Common myeloid progenitor, CD34-positive (primary cell): ENCODE measurements around the gene PLPP1.

Experiments used
- CTCF ChIA-PET: fragments of 350-600 bp; sonication (Branson Sonifier 250); formaldehyde crosslinking; loops from one replicate; lab custom pipeline; 2021; ENCODE audit warnings: antibody characterized with exemption; lab: Charles Lee
- POLR2A ChIA-PET: fragments of 350-600 bp; sonication (Branson Sonifier 250); formaldehyde crosslinking; loops from one replicate; lab custom pipeline; 2021; ENCODE audit warnings: antibody characterized with exemption; lab: Charles Lee
- DNase-seq, 3 donors: peaks; one replicate each; pipeline versions ENCODE4 v3.0.0 to v3.0.0-alpha.2; 2013
- H3K27ac ChIP-seq, 2 experiments: 1 replicate in 1 of 2; 2 replicates in 1 of 2; pipeline ENCODE4 v1.7.0; 2013; ENCODE audit warnings: inconsistent platforms in 2 of 2, low read length in 2 of 2, mild to moderate bottlenecking in 2 of 2, low read depth in 1 of 2, moderate library complexity in 1 of 2; ENCODE audit not compliant: severe bottlenecking in 2 of 2, insufficient read depth in 1 of 2, poor library complexity in 1 of 2
- H3K27me3 ChIP-seq, 5 experiments: replicated peaks in 2 of 5; 1 replicate in 3 of 5; 2 replicates in 2 of 5; pipeline versions ENCODE4 v1.6.1 to v1.7.0; 2013; ENCODE audit warnings: low read length in 4 of 5, mild to moderate bottlenecking in 2 of 5, moderate library complexity in 2 of 5, inconsistent platforms in 1 of 5; ENCODE audit not compliant: insufficient read depth in 5 of 5, control insufficient read depth in 4 of 5
- H3K36me3 ChIP-seq, 4 experiments: 1 replicate in 2 of 4; 2 replicates in 2 of 4; pipeline versions ENCODE4 v1.6.1 to v1.7.0; 2013; ENCODE audit warnings: low read length in 3 of 4, control low read depth in 1 of 4, mild to moderate bottlenecking in 1 of 4; ENCODE audit not compliant: control insufficient read depth in 4 of 4, insufficient read depth in 4 of 4
- H3K4me1 ChIP-seq, 4 experiments: 1 replicate in 3 of 4; 2 replicates in 1 of 4; pipeline versions ENCODE4 v1.6.1 to v1.7.1; 2013; ENCODE audit warnings: low read length in 3 of 4, mild to moderate bottlenecking in 3 of 4, control low read depth in 1 of 4, inconsistent platforms in 1 of 4, moderate library complexity in 1 of 4; ENCODE audit not compliant: control insufficient read depth in 4 of 4, insufficient read depth in 4 of 4; ENCODE audit errors: control extremely low read depth in 1 of 4
- H3K4me3 ChIP-seq, 7 experiments: 1 replicate in 4 of 7; 2 replicates in 3 of 7; pipeline versions ENCODE4 v1.5.1 to v1.7.0; 2013; ENCODE audit warnings: mild to moderate bottlenecking in 7 of 7, low read length in 6 of 7, moderate library complexity in 6 of 7, inconsistent platforms in 2 of 7, low read depth in 2 of 7, control low read depth in 1 of 7; ENCODE audit not compliant: insufficient read depth in 4 of 7, control insufficient read depth in 1 of 7; ENCODE audit errors: extremely low read depth in 1 of 7
- H3K9me3 ChIP-seq, 5 experiments: 1 replicate in 4 of 5; 2 replicates in 1 of 5; pipeline versions ENCODE4 v1.6.1 to v1.7.1; 2013; ENCODE audit warnings: low read length in 4 of 5, mild to moderate bottlenecking in 2 of 5, inconsistent platforms in 1 of 5, low read depth in 1 of 5, moderate library complexity in 1 of 5; ENCODE audit not compliant: control insufficient read depth in 4 of 5, insufficient read depth in 2 of 5; ENCODE audit errors: control extremely low read depth in 1 of 5
- WGBS: methylation state at CpG from one replicate; pipeline ENCODE4 v1.1.5; 2013; ENCODE audit not compliant: insufficient coverage; 5-methylcytosine and 5-hydroxymethylcytosine counted together

Gene PLPP1

GRCh38 chr5:55523293-55523692, 11.5 kb downstream of the PLPP1 start:
- POLR2A ChIA-PET: interaction anchor here (0.6 kb wide), 1 partner anchor 779 kb away, joined by 3 read pairs; no protein-coding TSS in a partner anchor
- CTCF ChIA-PET: interaction anchor here (1.1 kb wide), 1 partner anchor 313 kb away, joined by 3 read pairs; no protein-coding TSS in a partner anchor
- WGBS: 100% methylated on average over 1 of the region's 2 CpGs
- peaks cover 0 to 4% (median 2%) of the 10 kb centered on the region in 5 experiments for H3K27me3 ChIP-seq
- H3K9me3 ChIP-seq: no peaks in the 10 kb centered on the region
- no peak for DNase-seq
- no peaks in the 10 kb centered on the region for H3K4me1 ChIP-seq
- H3K4me3 ChIP-seq: no peak overlapping the region
- no peaks in the 10 kb centered on the region for H3K36me3 ChIP-seq
- no peak overlapping the region for H3K27ac ChIP-seq

GRCh38 chr5:55521881-55522280, 12.9 kb downstream of the PLPP1 start:
- no peak overlapping the region for H3K4me3 ChIP-seq
- ChIA-PET CTCF (interaction anchor here (0.7 kb wide), 1 partner anchor 1747 kb away, joined by 3 read pairs; no protein-coding TSS in a partner anchor), POLR2A (no interaction called here)
- no peaks in the 10 kb centered on the region for H3K9me3 ChIP-seq
- no peak overlapping the region for H3K27ac ChIP-seq
- WGBS: 84% methylated on average over 3 of the region's 5 CpGs
- no peaks in the 10 kb centered on the region for H3K4me1 ChIP-seq
- H3K36me3 ChIP-seq: no peaks in the 10 kb centered on the region
- no peak for DNase-seq
- H3K27me3 ChIP-seq: peaks cover 0 to 3% (median 0%) of the 10 kb centered on the region in 5 experiments

- H3K36me3 ChIP-seq: no peaks in the 10 kb centered on the region
- no peaks in the 10 kb centered on the region for H3K27me3 ChIP-seq
- H3K27ac ChIP-seq: no peak overlapping the region
- no peak overlapping the region for H3K4me3 ChIP-seq
- H3K9me3 ChIP-seq: peaks cover 0 to 2% (median 0%) of the 10 kb centered on the region in 5 experiments
- DNase-seq: no peak
- POLR2A ChIA-PET: interaction anchor here (0.6 kb wide), 1 partner anchor 10 kb away, joined by 3 read pairs; no protein-coding TSS in a partner anchor
- CTCF ChIA-PET: no interaction called here
- H3K4me1 ChIP-seq: no peaks in the 10 kb centered on the region
- WGBS: 100% methylated on average over 2 of the region's 2 CpGs
These were observed 14.5 kb downstream of the PLPP1 start for GRCh38 chr5:55520117-55520839.

- peaks cover 0 to 2% (median 0%) of the 10 kb centered on the region in 5 experiments for H3K9me3 ChIP-seq
- ChIA-PET CTCF (no interaction called here), POLR2A (no interaction called here)
- no peaks in the 10 kb centered on the region for H3K36me3 ChIP-seq
- no peak overlapping the region for H3K27ac ChIP-seq
- no peak for DNase-seq
- H3K4me3 ChIP-seq: no peak overlapping the region
- no peaks in the 10 kb centered on the region for H3K27me3 ChIP-seq
- H3K4me1 ChIP-seq: no peaks in the 10 kb centered on the region
These were observed 15.9 kb downstream of the PLPP1 start for GRCh38 chr5:55518831-55519390.

GRCh38 chr5:55517804-55518203, 17.0 kb downstream of the PLPP1 start:
- no peak overlapping the region for H3K27ac ChIP-seq
- H3K27me3 ChIP-seq: no peaks in the 10 kb centered on the region
- ChIA-PET POLR2A (no interaction called here), CTCF (no interaction called here)
- no peaks in the 10 kb centered on the region for H3K36me3 ChIP-seq
- DNase-seq: no peak
- no peaks in the 10 kb centered on the region for H3K4me1 ChIP-seq
- H3K4me3 ChIP-seq: no peak overlapping the region
- 96% methylated on average over 4 of the region's 7 CpGs for WGBS
- peaks cover 0 to 2% (median 0%) of the 10 kb centered on the region in 5 experiments for H3K9me3 ChIP-seq

GRCh38 chr5:55511010-55511409, 23.8 kb downstream of the PLPP1 start:
- Histone ChIP-seq H3K36me3 (no peaks in the 10 kb centered on the region), H3K4me1 (no peaks in the 10 kb centered on the region), H3K4me3 (no peak overlapping the region), H3K9me3 (peaks cover 0 to under 1% (median 0%) of the 10 kb centered on the region in 5 experiments), H3K27me3 (peaks cover 0 to 5% (median 0%) of the 10 kb centered on the region in 5 experiments), H3K27ac (no peak overlapping the region)
- DNase-seq: no peak
- no CpG with 5 or more reads among the region's 1 CpG for WGBS
- ChIA-PET POLR2A (no interaction called here), CTCF (no interaction called here)

GRCh38 chr5:55510523-55510880, 24.3 kb downstream of the PLPP1 start:
- no peaks in the 10 kb centered on the region for H3K4me1 ChIP-seq
- H3K9me3 ChIP-seq: no peaks in the 10 kb centered on the region
- CTCF ChIA-PET: no interaction called here
- peaks cover 0 to 5% (median 0%) of the 10 kb centered on the region in 5 experiments for H3K27me3 ChIP-seq
- no peak for DNase-seq
- H3K27ac ChIP-seq: no peak overlapping the region
- POLR2A ChIA-PET: interaction anchor here (1.0 kb wide), 1 partner anchor 10 kb away, joined by 3 read pairs; no protein-coding TSS in a partner anchor
- no peak overlapping the region for H3K4me3 ChIP-seq
- H3K36me3 ChIP-seq: no peaks in the 10 kb centered on the region
